HG03159 (cell line): ENCODE measurements around the gene NDUFV3.
"Not testable (repeated sequence)": the region's sequence is repeated elsewhere in the genome, so short reads cannot be mapped to it uniquely, and the experiment has no call there.

Source experiments
- ATAC-seq: cut with Tn5 transposase; IDR thresholded peaks from one replicate; pipeline ENCODE4 v1.9.1; 2021; ENCODE audit warnings: mild to moderate bottlenecking, moderate library complexity; ENCODE audit not compliant: unreplicated experiment

NDUFV3 gene

DNA sequence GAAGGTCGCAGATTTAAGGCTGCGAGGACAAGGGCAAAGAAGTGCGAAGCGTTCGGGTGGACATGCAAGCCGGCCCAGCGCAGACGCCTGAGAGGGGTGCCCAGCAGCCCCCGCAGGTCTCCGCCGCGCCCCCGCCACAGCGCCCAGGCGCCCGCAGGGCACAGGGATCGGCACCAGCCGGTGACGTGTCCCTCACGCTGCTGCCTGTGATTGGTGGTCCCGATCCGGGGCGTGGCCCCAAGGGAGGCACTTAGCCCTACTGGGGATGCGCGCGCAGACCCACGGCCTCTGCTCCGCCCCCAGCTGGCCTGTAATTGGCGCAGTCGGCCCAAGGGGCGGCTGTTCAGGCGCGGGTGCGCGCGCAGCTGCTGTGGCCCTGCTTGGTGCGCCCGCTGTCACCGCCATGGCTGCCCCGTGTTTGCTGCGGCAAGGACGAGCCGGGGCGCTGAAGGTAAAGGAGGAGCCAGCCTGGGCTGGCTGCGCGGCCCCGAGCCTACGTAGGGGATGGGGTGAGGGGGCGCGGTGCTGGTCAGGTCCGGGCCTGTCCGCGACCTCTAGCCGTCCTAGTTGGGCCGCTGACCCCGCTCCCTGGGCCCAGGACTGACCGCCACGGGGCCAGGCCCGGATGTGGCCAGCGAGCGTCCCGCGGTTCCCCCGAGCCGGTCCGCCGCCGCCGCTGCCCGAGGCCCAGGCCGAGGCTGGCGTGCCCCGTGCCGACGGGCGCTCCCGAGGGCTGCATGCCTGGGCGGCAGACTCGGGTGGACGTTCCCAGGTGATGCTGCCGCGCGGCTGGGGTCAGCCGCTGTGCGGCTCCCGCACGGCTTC, at the start of gene NDUFV3:
Gene NDUFV3, plus strand, starts transcription at position 379 of the 825 bp plus-strand sequence. Its CDS starts 25 bp downstream, at position 404.
- peak; percentile 89 for ATAC-seq

DNA sequence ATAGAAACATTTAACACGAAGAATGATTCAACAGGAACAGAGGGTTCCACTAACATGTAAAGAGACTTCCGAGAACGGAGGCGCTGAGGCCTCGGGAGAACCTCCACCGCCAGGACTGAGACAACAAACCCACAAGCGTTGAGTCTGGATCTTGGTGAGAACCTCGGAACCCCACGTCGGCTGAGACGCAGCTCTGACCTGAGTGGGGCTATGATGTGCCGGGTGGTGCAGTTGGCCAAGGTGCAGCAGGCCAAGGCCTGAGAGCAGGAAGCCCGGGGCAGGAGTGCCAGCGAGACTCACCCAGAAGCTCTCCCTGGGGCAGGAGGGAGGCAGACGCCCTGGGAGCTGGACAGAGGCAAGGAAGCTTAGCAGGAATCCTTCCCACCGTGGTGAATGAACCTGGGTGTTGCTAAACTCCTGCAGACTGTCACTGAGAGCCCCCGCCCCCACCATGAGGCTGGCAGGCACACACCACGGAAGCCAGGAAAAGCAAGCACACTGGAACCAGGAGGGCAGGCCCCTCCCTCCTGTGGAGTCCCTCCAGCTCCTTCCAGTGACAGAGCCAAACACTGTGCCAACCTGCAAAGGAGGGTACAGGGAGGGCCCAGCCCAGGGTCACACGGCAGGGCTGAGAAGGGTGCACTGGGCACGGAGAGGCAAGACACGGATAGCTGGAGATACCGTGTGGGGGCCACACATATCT, 48.5 kb upstream of the NDUFV3 start:
- no peak for ATAC-seq

DNA sequence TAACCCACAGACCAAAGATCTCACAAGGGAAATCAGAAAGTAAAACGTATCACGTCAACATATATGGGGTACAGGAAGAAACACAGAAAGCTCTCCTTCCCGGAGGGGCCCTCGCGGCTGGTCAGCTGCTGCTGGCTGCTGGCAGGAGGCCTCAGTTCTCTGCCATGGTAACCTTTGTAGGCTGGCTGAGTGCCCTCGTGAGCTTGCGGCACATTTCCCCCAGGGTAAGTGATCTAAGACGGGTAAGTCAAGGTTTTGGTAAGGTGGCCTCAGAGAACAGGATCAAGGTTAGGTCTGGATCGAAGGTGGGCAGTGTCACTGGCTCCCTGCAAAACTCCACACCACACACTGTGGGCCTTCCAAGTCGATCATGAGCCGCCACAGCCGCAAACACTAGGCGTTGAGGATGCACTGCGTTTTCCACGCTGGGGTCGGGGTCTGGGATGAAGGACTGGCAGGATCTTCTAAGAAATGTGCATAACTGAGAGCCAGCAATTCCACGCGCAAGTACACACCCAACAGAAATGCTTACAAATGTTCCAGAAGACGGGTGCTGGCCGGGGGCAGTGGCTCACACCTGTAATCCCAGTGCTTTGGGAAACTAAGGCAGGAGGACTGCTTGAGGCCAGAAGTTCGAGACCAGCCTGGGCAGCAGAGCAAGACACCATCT, 47.7 kb upstream of the NDUFV3 start:
- ATAC-seq: no peak

DNA sequence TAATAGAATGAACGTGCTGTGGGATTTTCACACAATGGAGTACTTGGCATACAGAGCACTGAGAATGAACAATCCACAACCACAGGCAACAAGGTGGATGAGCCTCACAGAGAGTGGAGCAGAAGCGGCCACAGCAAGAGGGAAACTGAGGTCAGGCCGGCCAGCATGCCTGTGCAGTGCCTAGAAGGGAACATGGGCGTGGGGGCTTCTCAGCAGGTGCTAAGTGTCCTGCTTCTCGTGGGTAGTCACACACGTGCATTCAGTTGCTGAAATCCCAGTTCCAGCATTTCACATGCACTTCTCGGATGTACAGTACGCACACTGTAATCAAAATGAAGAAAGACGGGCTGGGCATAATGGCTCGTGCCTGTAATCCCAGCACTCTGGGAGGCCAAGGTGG, 46.9 kb upstream of the NDUFV3 start:
- ATAC-seq: no peak

DNA sequence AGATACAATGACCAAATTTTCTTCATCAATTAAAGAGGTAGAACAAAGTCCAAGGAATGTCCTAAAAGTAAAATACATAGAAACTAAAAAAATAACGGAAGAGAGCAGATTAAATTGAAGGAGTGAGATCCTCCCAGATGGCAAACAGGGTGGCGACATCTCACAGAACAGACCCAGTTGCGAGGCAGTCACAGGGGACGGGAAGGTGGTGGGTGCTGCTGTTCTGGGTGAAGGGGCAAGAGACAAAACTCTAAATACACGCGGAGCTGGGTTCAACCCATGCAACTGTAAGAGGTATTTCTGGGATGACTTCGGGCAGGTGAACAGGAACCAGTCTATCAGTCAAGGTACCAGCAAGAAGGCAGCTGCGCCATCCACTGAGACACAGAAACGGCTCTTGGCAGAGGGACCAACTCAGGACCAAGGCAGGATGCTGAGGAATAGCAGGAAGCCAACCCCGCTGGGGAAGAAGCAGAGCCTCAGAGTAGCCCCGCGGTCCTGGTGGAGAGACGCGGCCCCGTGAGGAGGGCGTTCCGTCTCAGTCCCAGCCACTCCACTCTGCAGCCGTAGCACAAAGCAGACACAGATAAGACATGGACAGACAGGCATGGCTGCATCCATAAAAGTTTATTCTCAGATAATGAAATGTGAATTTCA, 45.9 kb upstream of the NDUFV3 start:
- no peak for ATAC-seq

DNA sequence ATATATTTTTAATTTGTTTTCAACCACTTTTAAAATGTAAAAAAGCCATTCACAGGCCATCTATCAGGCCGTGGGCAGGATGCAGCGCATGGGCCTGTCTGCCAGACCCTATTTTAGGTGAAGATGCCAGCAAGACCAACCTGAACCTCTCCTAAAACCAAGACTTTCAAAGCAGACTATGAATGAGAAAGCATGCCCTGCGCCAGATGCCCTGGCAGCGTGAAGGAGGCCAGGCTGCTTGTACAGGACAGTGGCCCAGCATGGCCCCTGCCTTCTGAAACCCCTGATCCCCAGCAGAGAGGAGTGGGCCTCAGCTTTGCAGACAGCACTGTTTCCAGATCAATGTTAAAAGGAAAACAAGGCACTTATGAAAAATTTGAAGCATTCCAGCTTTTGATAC, 45.4 kb upstream of the NDUFV3 start:
- ATAC-seq: no peak

DNA sequence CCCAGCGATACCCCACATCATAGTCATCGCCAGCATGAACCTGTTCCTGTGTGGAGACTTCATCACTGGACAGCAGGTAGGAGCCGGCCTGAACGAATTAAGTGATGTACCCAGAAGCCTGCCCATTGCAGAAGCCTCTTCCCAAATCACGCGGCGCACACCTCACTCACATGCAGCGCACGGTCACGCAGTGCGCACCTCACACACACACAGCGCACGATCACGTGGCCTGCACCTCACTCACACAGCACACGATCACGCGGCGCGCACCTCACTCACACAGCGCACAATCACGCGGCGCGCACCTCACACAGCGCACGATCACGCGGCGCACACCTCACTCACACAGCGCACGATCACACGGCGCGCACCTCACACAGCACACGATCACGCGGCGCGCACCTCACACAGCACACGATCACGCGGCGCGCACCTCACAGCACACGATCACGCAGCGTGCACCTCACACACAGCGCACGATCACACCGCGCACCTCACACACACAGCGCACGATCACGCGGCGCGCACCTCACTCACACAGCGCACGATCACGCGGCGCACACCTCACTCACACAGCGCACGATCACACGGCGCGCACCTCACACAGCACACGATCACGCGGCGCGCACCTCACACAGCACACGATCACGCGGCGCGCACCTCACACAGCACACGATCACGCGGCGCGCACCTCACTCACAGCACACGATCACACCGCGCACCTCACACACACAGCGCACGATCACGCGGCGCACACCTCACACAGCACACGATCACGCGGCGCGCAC, 44.8 kb upstream of the NDUFV3 start:
- ATAC-seq: not testable (repeated sequence)

DNA sequence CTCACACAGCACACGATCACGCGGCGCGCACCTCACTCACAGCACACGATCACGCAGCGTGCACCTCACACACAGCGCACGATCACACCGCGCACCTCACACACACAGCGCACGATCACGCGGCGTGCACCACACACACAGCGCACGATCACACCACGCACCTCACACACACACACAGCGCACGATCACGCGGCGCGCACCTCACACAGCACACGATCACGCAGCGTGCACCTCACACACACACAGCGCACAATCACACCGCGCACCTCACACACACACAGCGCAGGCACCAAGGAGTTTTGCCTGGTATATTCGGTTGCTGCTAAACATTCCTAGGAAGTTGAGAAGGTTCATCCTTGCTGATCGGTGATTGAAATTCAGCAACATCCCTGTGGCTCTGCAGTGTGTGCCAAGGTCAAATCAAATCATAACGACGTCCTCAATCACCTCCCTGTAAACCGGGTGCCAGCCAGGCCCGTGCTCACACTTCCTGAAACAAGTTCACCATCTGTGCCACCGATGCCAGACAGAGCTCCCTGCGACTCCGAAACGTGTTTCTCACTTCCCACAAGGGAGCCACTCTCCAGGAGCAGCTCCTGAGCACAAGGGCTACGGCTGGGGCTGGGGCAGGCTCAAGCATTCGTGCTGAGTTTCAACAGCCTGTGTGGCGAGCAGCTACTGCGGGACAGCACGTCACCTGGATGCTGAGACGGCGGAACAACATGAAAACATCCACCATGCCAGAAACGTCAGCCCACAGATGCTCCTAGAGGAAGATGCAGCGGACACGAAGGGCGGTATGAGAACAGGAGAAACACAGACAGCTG, 44.0 kb upstream of the NDUFV3 start:
- ATAC-seq: no peak

DNA sequence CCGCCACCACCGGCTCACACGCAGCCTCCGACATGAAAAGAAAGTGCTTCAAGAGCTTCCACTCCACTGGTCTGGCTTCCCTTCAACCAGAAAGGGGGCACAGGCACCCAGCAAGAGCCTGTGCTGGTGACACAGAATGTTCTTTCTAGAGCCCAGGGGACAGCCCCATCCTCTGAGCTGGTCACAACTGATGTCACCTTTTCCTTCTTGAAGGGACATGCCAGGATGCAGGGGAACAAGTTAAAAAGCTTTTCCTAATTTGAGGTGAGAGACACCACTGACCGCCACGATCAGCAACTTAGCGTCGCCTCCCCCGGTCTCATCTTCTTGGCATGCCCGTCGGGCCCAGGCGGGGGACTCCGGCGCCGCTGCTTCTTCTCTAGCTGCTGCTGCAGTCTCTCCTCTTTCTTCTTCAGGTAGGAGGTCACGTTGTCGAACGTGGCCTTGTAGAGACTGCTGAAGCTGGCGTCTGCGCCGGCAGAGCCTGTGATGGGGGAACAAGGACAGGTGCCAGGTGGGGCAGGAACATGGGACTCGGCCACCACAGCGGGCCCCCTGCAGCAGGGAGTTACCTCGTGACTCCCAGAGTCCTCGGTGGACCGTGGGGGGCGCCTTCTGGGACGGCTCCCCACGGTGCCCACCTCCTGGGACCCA, 43.2 kb upstream of the NDUFV3 start:
- ATAC-seq: no peak

DNA sequence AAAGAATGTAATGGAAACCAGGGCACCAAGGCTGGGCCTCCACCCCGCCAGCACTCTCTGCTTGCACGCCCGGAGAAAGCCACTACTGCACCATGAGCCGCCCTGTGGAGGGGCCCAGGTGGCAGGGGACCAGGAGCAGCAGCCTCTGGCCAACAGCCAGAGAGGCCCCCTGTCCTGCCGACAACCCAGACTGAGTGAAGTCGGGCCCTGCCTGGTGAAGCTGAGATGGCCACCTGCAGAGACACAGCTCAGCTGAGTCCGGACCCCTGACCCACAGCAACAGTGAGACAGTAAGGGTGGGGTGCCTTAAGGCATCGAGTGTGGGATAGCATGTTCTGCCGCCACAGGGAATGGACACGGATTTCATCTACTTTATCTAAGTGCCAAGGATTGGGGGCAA, 42.6 kb upstream of the NDUFV3 start:
- ATAC-seq: no peak

DNA sequence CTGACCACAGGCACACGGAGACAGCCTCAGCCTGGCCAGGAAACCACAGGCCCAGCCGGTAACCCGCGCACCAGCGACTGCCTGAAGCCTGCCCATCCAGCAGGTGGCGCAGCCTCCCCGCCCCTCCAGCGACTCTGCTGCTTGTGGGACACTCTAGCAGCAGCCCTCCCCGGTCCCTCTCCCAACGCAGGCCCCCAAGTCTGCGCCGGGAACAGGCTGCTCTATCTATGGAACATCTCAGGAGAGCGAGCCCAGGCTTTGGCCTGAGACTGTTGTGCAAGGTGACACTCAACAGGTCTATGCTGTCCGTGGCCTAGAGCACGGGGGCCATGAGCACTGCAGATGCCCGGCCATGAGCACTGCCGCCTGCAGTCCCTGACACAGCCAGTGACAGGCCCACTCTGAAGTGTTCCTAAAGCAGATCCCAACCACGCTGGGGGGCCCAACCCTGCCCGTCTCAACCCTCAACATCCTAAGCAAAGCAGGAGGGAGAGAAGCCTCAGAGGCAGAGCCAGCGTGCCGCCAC, 42.2 kb upstream of the NDUFV3 start:
- ATAC-seq: no peak

DNA sequence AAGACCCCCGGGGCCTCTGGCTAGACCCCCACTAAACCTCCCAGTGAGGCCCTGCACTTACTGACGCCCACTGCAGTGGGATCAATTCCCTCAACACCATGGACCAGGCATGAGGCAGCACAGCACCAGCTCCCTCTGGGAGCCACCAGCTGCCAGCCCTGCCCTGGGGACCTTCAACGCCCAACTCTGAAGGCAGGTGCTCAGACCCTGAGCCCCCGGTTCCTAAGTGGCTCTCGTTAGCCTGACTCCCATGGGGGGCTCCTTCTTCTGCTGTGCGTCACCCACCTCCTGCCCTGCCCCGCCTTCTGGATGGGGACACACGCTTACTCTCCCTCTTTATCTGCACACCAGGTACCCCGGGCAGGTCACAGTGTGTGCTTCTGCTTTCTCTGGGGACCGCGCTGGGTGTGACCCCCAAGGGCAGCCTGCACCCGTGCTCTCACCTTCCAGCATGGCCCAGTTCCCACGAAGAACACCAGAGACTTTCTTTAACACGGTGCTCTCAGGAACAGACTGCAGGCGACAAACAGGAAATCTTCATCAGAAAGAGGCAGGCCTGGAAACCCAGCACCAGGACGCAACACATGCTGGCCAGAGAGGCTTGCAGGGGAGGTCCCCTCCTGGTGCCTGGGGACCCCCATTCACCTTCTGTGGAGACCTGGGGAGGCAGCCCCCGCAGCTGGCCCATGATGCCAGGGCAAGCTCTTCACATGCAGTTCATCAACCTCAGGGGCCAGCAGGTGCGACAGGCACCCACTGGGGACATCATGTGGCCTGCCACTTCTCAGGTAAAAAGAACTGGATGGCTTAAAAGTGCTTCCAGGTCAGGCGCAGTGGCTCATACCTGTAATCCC, 41.1 kb upstream of the NDUFV3 start:
- no peak for ATAC-seq

DNA sequence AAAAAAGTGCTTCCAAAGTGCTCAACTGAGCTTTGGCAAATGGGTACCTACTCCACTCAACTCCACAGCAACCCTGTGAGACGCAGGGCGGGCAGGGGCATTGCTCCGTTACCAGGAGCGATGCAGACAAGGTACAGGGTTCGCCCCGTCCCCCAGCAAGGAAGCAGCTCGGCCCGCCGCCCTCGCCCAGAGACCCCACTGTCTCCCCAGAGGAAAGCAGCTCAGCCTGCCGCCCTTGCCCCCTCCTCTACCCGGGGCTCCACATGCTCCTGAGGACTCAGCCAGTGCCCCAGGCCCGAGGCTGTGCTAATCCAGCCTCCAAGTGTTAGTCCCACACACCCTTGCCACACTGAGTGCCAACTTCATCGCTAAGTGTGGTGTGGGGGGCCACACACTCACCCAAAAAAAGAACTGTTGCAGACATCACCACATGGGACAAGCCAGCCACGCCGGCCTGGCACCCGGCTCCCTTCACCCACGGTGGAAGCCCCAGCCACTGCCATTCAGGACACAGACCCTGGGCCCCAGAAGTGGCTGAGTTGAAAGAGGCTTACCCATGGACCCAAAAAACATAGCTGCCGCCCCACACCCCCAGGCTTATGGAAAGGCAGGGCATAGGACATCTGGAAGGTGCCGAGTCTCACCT, 40.1 kb upstream of the NDUFV3 start:
- no peak for ATAC-seq

DNA sequence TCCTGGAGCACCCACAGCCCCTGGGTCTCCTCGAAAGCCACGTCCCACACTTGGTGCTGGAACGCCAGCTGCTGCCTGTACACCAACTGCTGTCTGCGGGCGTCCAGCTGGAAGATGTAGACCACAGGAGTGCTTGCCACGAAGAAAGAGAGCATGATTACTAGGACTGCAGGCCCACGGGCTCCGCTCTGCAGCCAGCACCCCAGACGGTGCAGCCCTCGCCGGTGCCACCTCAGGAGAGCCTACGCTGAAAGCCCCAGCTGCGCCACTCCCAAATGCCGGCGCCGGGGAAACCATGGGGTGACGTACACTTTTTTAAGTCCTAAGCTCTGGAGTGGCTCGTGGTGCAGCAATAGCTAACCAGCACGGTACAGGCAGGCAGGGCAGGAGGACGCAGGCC, 39.5 kb upstream of the NDUFV3 start:
- no peak for ATAC-seq

DNA sequence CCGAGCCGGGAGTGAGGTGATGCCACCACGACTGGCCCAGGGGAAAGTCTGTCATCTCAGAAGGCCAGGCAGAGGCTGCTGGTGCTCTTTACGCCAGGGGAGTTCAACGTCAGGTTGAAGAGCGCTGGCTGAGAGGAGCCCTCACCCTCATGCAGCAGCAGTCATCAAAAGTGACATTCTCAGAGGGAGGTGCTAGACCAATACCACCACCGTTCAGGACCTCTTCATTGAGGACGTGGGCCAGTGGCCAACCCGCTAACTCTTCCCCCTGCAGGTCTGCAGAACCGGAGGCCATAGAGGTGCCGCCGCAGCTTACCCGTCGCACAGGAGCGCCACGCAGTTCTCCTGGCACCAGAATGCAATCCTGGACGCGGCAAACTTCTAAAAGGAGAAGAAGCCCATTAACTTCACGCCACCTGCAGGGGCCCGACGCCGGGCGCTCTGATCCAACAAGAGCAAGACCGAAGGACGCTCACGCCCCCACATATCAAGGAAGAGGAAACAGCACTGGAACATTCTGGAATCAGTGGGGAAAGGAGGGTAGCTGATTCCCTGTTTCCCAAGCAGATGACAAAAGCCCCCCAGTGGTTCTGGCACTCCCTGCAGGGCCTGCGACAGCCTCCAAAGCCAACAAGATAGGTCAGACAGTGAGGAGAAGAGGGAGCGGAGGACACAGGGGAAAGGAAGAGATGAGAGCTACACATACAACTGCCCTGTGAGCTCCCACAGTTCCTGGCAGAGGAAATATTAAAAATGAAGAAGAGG, 38.7 kb upstream of the NDUFV3 start:
- ATAC-seq: no peak

DNA sequence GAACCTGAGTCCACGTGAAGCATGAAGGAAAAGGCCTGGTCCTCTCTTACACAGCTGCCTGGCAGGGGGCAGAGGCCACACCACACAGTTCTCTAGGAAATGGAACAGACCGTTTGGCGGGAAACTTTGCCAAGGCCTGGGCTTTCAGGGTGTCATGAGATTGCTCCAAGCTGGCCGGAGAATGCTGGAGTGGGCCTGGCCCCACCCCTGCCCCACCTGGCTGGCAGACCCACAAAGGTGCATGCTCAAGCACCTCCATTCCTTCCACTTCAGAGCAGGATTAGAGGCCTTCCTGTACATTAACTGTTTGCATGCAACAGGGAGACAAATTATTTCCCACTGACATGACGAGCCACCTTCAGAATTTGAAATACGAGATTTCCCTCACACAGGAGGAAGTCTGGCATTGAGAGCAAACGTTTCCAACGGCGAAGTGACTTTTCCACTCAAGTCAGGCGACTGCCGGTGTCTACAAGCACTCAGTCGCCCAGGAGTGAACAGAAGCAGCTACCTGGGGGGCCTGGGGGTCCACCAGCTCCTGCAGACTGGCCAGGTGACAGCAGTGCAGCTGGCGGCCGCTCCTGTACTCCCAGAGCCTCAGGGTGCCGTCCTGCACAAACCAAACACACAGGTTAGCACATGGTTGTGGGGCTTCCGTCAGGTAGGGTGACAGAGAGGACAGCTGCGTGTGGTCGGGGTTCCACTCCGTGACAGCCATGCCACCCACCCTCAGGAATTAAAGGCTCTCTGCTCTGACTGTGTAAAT, 37.8 kb upstream of the NDUFV3 start:
- no peak for ATAC-seq
